ENCODE results near the gene AHI1. TPM values are rescaled to one million over a fixed set of nuclear protein-coding genes. Genes with fewer than 3 reads are reported as not detected.
"Not testable (repeated sequence)": the region's sequence is repeated elsewhere in the genome, so short reads cannot be mapped to it uniquely, and the experiment has no call there.

AHI1 gene
- total RNA-seq, 1 donor from 2014 or later, result 20.0 TPM

- DNase-seq (ENCODE audit: low spot score), result no peak
These were observed 235.4 kb downstream of the AHI1 start for GRCh38 chr6:135261872-135262725.

- DNase-seq (ENCODE audit: low spot score), result no peak
These were observed 236.9 kb downstream of the AHI1 start for GRCh38 chr6:135260612-135261011.

GRCh38 chr6:135258970-135259369 is 238.6 kb downstream of the AHI1 start:
- no peak for DNase-seq (ENCODE audit: low spot score)

GRCh38 chr6:135257631-135258405 is 239.7 kb downstream of the AHI1 start:
- no peak for DNase-seq (ENCODE audit: low spot score)

GRCh38 chr6:135256866-135257265 is 240.7 kb downstream of the AHI1 start:
- no peak for DNase-seq (ENCODE audit: low spot score)

- DNase-seq (ENCODE audit: low spot score), result no peak
These were observed 243.1 kb downstream of the AHI1 start for GRCh38 chr6:135254471-135254870.

- DNase-seq (ENCODE audit: low spot score), result no peak
These were observed 245.8 kb downstream of the AHI1 start for GRCh38 chr6:135251498-135252441.

- no peak for DNase-seq (ENCODE audit: low spot score)
These were observed 246.6 kb downstream of the AHI1 start for GRCh38 chr6:135250751-135251497.

- no peak for DNase-seq (ENCODE audit: low spot score)
These were observed 247.3 kb downstream of the AHI1 start for GRCh38 chr6:135250234-135250633.

GRCh38 chr6:135246412-135247012 is 251.0 kb downstream of the AHI1 start:
- not testable (repeated sequence) for DNase-seq (ENCODE audit: low spot score)

GRCh38 chr6:135244805-135245204 is 252.7 kb downstream of the AHI1 start:
- DNase-seq (ENCODE audit: low spot score), result no peak

- DNase-seq (ENCODE audit: low spot score), result no peak
These were observed 253.4 kb downstream of the AHI1 start for GRCh38 chr6:135243871-135244796.

- no peak for DNase-seq (ENCODE audit: low spot score)
These were observed 256.8 kb downstream of the AHI1 start for GRCh38 chr6:135240711-135241110.

- no peak for DNase-seq (ENCODE audit: low spot score)
These were observed 260.8 kb downstream of the AHI1 start for GRCh38 chr6:135236732-135237131.

GRCh38 chr6:135236319-135236718 is 261.2 kb downstream of the AHI1 start:
- no peak for DNase-seq (ENCODE audit: low spot score)

GRCh38 chr6:135235716-135236115 is 261.8 kb downstream of the AHI1 start:
- no peak for DNase-seq (ENCODE audit: low spot score)

- DNase-seq (ENCODE audit: low spot score), result no peak
These were observed 263.1 kb downstream of the AHI1 start for GRCh38 chr6:135234492-135234780.

- no peak for DNase-seq (ENCODE audit: low spot score)
These were observed 263.7 kb downstream of the AHI1 start for GRCh38 chr6:135233686-135234491.
